GM23248 (cell line): ENCODE data around the gene ZNF697. TPM values are rescaled to one million over a fixed set of nuclear protein-coding genes. Genes with fewer than 3 reads are reported as not detected.
"Not testable (repeated sequence)": the region's sequence is repeated elsewhere in the genome, so short reads cannot be mapped to it uniquely, and the experiment has no call there.

Source experiments
- DNase-seq: peaks from one replicate; pipeline ENCODE4 v3.0.0-alpha.2; 2015
- H2AFZ ChIP-seq: fragments of 200-600 bp; sonication (generic); 2 replicates; pipeline ENCODE4 v1.6.1; 2016; ENCODE audit warnings: antibody characterized with exemption
- H3F3A ChIP-seq: fragments of 200-600 bp; sonication (generic); 2 replicates; pipeline ENCODE4 v1.6.1; 2016; ENCODE audit warnings: mild to moderate bottlenecking, antibody characterized with exemption, mixed run types; ENCODE audit not compliant: insufficient read depth
- H3K27ac ChIP-seq: fragments of 200-600 bp; sonication (generic); 2 replicates; pipeline ENCODE4 v1.5.1; 2016; ENCODE audit warnings: mild to moderate bottlenecking
- H3K27me3 ChIP-seq: fragments of 200-600 bp; sonication (generic); replicated peaks from 2 replicates; pipeline ENCODE4 v1.6.1; 2016; ENCODE audit warnings: mild to moderate bottlenecking; ENCODE audit not compliant: insufficient read depth
- H3K36me3 ChIP-seq: fragments of 200-600 bp; sonication (generic); 2 replicates; pipeline ENCODE4 v1.6.1; 2016; ENCODE audit warnings: low read depth, mild to moderate bottlenecking
- H3K4me1 ChIP-seq: fragments of 200-600 bp; sonication (generic); 2 replicates; pipeline ENCODE4 v1.6.1; 2016; ENCODE audit warnings: mild to moderate bottlenecking; ENCODE audit not compliant: insufficient read depth
- H3K4me2 ChIP-seq: fragments of 200-600 bp; sonication (generic); one replicate; pipeline ENCODE4 v1.6.1; 2016; ENCODE audit warnings: mild to moderate bottlenecking; ENCODE audit not compliant: unreplicated experiment
- H3K4me3 ChIP-seq: fragments of 200-600 bp; sonication (generic); 2 replicates; pipeline ENCODE4 v1.5.1; 2016; ENCODE audit warnings: mild to moderate bottlenecking
- H3K79me2 ChIP-seq: fragments of 200-600 bp; sonication (generic); 2 replicates; pipeline ENCODE4 v1.6.1; 2016; ENCODE audit warnings: mild to moderate bottlenecking; ENCODE audit not compliant: insufficient read depth
- H3K9ac ChIP-seq: fragments of 200-600 bp; sonication (generic); 2 replicates; pipeline ENCODE4 v1.6.1; 2016; ENCODE audit warnings: mild to moderate bottlenecking
- H3K9me2 ChIP-seq: fragments of 200-600 bp; sonication (generic); 2 replicates; pipeline ENCODE4 v1.6.1; 2016; ENCODE audit warnings: mixed run types, mild to moderate bottlenecking, moderate library complexity; ENCODE audit not compliant: insufficient read depth
- H3K9me3 ChIP-seq: fragments of 200-600 bp; sonication (generic); one replicate; pipeline ENCODE4 v1.6.1; 2017; ENCODE audit warnings: low read depth
- H4K20me1 ChIP-seq: fragments of 200-600 bp; sonication (generic); 2 replicates; pipeline ENCODE4 v1.6.0; 2016; ENCODE audit not compliant: insufficient read depth
- EZH2 ChIP-seq: fragments of 200-600 bp; sonication (generic); IDR thresholded peaks from 2 replicates; pipeline ENCODE4 v1.6.1; 2018; ENCODE audit warnings: antibody characterized with exemption, mild to moderate bottlenecking; ENCODE audit not compliant: insufficient read depth, poor library complexity, severe bottlenecking
- EZH2phosphoT487 ChIP-seq: fragments of 200-600 bp; sonication (generic); IDR thresholded peaks from 2 replicates; pipeline ENCODE4 v1.6.1; 2018; ENCODE audit warnings: antibody characterized with exemption, moderate library complexity, mild to moderate bottlenecking, low read depth; ENCODE audit not compliant: insufficient read depth
- WGBS, 2 experiments: methylation state at CpG; one replicate each; pipeline ENCODE4 v1.1.6; 2015 to 2017; ENCODE audit warnings: low lambda C conversion rate in 2 of 2, low coverage in 1 of 2; ENCODE audit errors: missing lambda C conversion rate in 2 of 2; 5-methylcytosine and 5-hydroxymethylcytosine counted together
- in situ Hi-C: fragments of 300-500 bp; cut with MboI; formaldehyde crosslinking; loops from 2 replicates; pipeline ENCODE4 v1.15.0; 2020
- polyA plus RNA-seq: library from polyadenylated mRNA; unstranded; fragments of >200 nt; fragmentation: Nextera tagmentation; extraction: Ambion mirVana; gene quantifications from 2 replicates; pipeline ENCODE4 v1.2.1, GENCODE V29; 2016
- total RNA-seq: library from RNA; depleted of rRNA; stranded (reverse); fragments of >200 nt; shearing (Covaris generic); gene quantifications from 2 replicates; pipeline ENCODE4 v1.2.3, GENCODE V29; 2014

The ZNF697 gene
- total and polyA plus RNA-seq, 2 experiments from 2014 or later: 0.55 to 9.1 TPM

GRCh38 chr1:119606394-119606793 lies 41.7 kb downstream of the ZNF697 start:
- H3K79me2 ChIP-seq: no peaks in the 10 kb centered on the region
- H3K36me3 ChIP-seq: no peaks in the 10 kb centered on the region
- no peak overlapping the region for H3K27ac ChIP-seq
- H3K9ac ChIP-seq: no peak overlapping the region
- no peaks in the 10 kb centered on the region for H3K9me3 ChIP-seq
- H3K4me1 ChIP-seq: peaks cover 13% of the 10 kb centered on the region
- H3K4me3 ChIP-seq: no peak overlapping the region
- no peak for DNase-seq
- TF ChIP-seq EZH2phosphoT487 (no peak), EZH2 (no peak)
- no peaks in the 10 kb centered on the region for H3K27me3 ChIP-seq
- H3K9me2 ChIP-seq: no peaks in the 10 kb centered on the region
- H3F3A ChIP-seq: no peaks in the 10 kb centered on the region
- no peak overlapping the region for H3K4me2 ChIP-seq
- WGBS, 2 experiments: 94 to 100% methylated on average over 1 of the region's 1 CpG
- in situ Hi-C loops: no loop called here
- H2AFZ ChIP-seq: no peak overlapping the region
- no peaks in the 10 kb centered on the region for H4K20me1 ChIP-seq

- H3K9me3 ChIP-seq: no peaks in the 10 kb centered on the region
- in situ Hi-C loops: no loop called here
- H3K36me3 ChIP-seq: no peaks in the 10 kb centered on the region
- H4K20me1 ChIP-seq: no peaks in the 10 kb centered on the region
- WGBS, 2 experiments: 96 to 99% methylated on average over 3 of the region's 3 CpGs
- no peak for DNase-seq
- TF ChIP-seq EZH2: no peak
- TF ChIP-seq EZH2phosphoT487: no peak
- no peaks in the 10 kb centered on the region for H3F3A ChIP-seq
- no peak overlapping the region for H2AFZ ChIP-seq
- H3K4me1 ChIP-seq: peaks cover 13% of the 10 kb centered on the region
- H3K4me2 ChIP-seq: no peak overlapping the region
- no peak overlapping the region for H3K27ac ChIP-seq
- H3K4me3 ChIP-seq: no peak overlapping the region
- no peak overlapping the region for H3K9ac ChIP-seq
- H3K9me2 ChIP-seq: no peaks in the 10 kb centered on the region
- H3K79me2 ChIP-seq: no peaks in the 10 kb centered on the region
- H3K27me3 ChIP-seq: no peaks in the 10 kb centered on the region
These were observed 42.4 kb downstream of the ZNF697 start for GRCh38 chr1:119605686-119606085.

GRCh38 chr1:119605080-119605479 lies 43.0 kb downstream of the ZNF697 start:
- H3K9me2 ChIP-seq, H3K4me2 ChIP-seq, H3K27ac ChIP-seq, H3K79me2 ChIP-seq, H2AFZ ChIP-seq, H3K36me3 ChIP-seq, in situ Hi-C loops, H3K9ac ChIP-seq, H3K27me3 ChIP-seq, DNase-seq, H3K9me3 ChIP-seq, H4K20me1 ChIP-seq, H3F3A ChIP-seq, H3K4me3 ChIP-seq: not testable (repeated sequence)
- H3K4me1 ChIP-seq: peaks cover 13% of the 10 kb centered on the region
- 73 to 78% methylated on average over 8 of the region's 8 CpGs for whole genome bisulfite sequencing, 2 experiments

GRCh38 chr1:119603695-119604094 lies 44.4 kb downstream of the ZNF697 start:
- in situ Hi-C loops: no loop called here
- no peak overlapping the region for H3K9ac ChIP-seq
- no peaks in the 10 kb centered on the region for H3K9me3 ChIP-seq
- H3F3A ChIP-seq: no peaks in the 10 kb centered on the region
- DNase-seq: peak; percentile 28
- TF ChIP-seq EZH2phosphoT487: no peak
- TF ChIP-seq EZH2: no peak
- H3K9me2 ChIP-seq: no peaks in the 10 kb centered on the region
- no peaks in the 10 kb centered on the region for H4K20me1 ChIP-seq
- no peaks in the 10 kb centered on the region for H3K27me3 ChIP-seq
- H2AFZ ChIP-seq: no peak overlapping the region
- H3K4me3 ChIP-seq: no peak overlapping the region
- peaks cover 13% of the 10 kb centered on the region for H3K4me1 ChIP-seq
- H3K36me3 ChIP-seq: no peaks in the 10 kb centered on the region
- no peak overlapping the region for H3K27ac ChIP-seq
- no peak overlapping the region for H3K4me2 ChIP-seq
- WGBS, 2 experiments: 89 to 93% methylated on average over 6 of the region's 6 CpGs
- H3K79me2 ChIP-seq: no peaks in the 10 kb centered on the region

GRCh38 chr1:119603241-119603640 lies 44.8 kb downstream of the ZNF697 start:
- not testable (repeated sequence) for H3K9ac ChIP-seq, H3K36me3 ChIP-seq

DNA sequence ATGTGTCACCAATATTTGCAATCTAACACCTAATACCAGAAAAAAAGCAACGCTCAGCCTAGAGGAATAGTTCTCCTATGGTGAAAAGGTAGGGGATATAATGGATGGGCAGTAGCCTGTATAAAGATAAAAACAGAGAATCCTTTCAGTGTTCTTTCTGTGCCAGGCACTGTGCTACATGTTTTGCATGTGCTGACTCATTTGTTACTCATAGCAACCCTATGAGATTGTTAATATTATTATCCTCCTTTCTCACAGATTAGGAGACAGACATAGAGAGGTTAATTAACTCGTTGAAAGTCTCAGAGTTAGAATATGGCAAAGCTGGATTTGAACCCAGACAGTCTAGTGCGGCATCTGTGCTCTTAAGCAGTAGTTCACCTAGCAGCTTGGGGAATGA lies 45.3 kb downstream of the ZNF697 start:
- H3K9me2 ChIP-seq, H3K27me3 ChIP-seq, H3K36me3 ChIP-seq, H3K4me2 ChIP-seq, H3K9me3 ChIP-seq, H3K9ac ChIP-seq, H4K20me1 ChIP-seq, H3K4me3 ChIP-seq, DNase-seq, H3K79me2 ChIP-seq, H3F3A ChIP-seq, H2AFZ ChIP-seq, H3K27ac ChIP-seq, in situ Hi-C loops: not testable (repeated sequence)
- 71 to 82% methylated on average over 3 of the region's 3 CpGs for WGBS, 2 experiments
- H3K4me1 ChIP-seq: peaks cover 13% of the 10 kb centered on the region

More at GRCh38 chr1:119603241-119603640, 44.8 kb downstream of the ZNF697 start:
- H2AFZ ChIP-seq, in situ Hi-C loops, H3K9me2 ChIP-seq, H3F3A ChIP-seq, H3K4me3 ChIP-seq, H4K20me1 ChIP-seq, H3K9me3 ChIP-seq, H3K79me2 ChIP-seq, H3K4me2 ChIP-seq, H3K27ac ChIP-seq, DNase-seq, H3K27me3 ChIP-seq: not testable (repeated sequence)
- peaks cover 13% of the 10 kb centered on the region for H3K4me1 ChIP-seq
- WGBS, 2 experiments: 89 to 95% methylated on average over 3 of the region's 3 CpGs
